HUDEP-2 (cell line): ENCODE results near the gene METRN.

Experiments used
- DNase-seq, 76 experiments: peaks; one replicate each; lab custom pipeline; 2025; ENCODE audit not compliant: unreplicated experiment in 76 of 76; lab: John Stamatoyannopoulos, UW

METRN gene

GRCh38 chr16:733382-734207 lies 18.7 kb downstream of the METRN start:
- DNase-seq, result peak in 2 of 76 experiments; percentile 5 to 18

- no peak for DNase-seq
These were observed 19.5 kb downstream of the METRN start for GRCh38 chr16:734208-734980.

- no peak for DNase-seq
These were observed 20.3 kb downstream of the METRN start for GRCh38 chr16:734981-735881.

- DNase-seq, result no peak
These were observed 21.1 kb downstream of the METRN start for GRCh38 chr16:735982-736453.

GRCh38 chr16:736936-737481 lies 22.1 kb downstream of the METRN start:
- DNase-seq, result no peak

GRCh38 chr16:739560-740458 lies 24.9 kb downstream of the METRN start:
- no peak for DNase-seq

- DNase-seq, result peak in 1 of 76 experiments; percentile 39
These were observed 25.5 kb downstream of the METRN start for GRCh38 chr16:740459-740763.

- peak in 73 of 76 experiments; percentile 20 to 91 (median 79) for DNase-seq
These were observed 26.0 kb downstream of the METRN start, which contains the start of gene CIAO3 for GRCh38 chr16:740764-741505. TSS of gene CIAO3 (minus strand) at chr16:740997. CDS start at chr16:740985, 12 bp downstream.

GRCh38 chr16:741986-742629 lies 27.2 kb downstream of the METRN start:
- DNase-seq, result no peak

GRCh38 chr16:742894-743293 lies 28.0 kb downstream of the METRN start:
- DNase-seq, result peak in 5 of 76 experiments; percentile 8 to 20 (median 18)

GRCh38 chr16:743794-744500 lies 29.0 kb downstream of the METRN start:
- DNase-seq, result no peak

- DNase-seq, result peak in 3 of 76 experiments; percentile 5 to 19 (median 6)
These were observed 30.8 kb downstream of the METRN start for GRCh38 chr16:745739-746138.

GRCh38 chr16:746637-747036 lies 31.7 kb downstream of the METRN start:
- DNase-seq, result no peak

GRCh38 chr16:747978-748746 lies 33.2 kb downstream of the METRN start:
- DNase-seq, result no peak

GRCh38 chr16:749010-749409 lies 34.1 kb downstream of the METRN start:
- DNase-seq, result no peak

GRCh38 chr16:750485-750884 lies 35.6 kb downstream of the METRN start:
- DNase-seq, result no peak
